GM12864 (cell line): Measurements from ENCODE around the gene RGN.
"Not testable (repeated sequence)": the region's sequence is repeated elsewhere in the genome, so short reads cannot be mapped to it uniquely, and the experiment has no call there.

Source experiments
- DNase-seq: peaks from one replicate; pipeline ENCODE4 v3.0.0-alpha.2; 2011; ENCODE audit warnings: low read depth
- H3K4me3 ChIP-seq: 2 replicates; pipeline ENCODE4 v1.5.1; 2011; ENCODE audit warnings: mild to moderate bottlenecking, low read depth, low read length, control low read depth
- TF ChIP-seq, protein P1 (sequence below): IDR thresholded peaks from 2 replicates; pipeline ENCODE4 v1.5.1; 2011; ENCODE audit warnings: low read depth, mild to moderate bottlenecking, moderate library complexity, low read length, control low read depth, inconsistent platforms; ENCODE audit errors: missing control alignments

Gene RGN

DNA sequence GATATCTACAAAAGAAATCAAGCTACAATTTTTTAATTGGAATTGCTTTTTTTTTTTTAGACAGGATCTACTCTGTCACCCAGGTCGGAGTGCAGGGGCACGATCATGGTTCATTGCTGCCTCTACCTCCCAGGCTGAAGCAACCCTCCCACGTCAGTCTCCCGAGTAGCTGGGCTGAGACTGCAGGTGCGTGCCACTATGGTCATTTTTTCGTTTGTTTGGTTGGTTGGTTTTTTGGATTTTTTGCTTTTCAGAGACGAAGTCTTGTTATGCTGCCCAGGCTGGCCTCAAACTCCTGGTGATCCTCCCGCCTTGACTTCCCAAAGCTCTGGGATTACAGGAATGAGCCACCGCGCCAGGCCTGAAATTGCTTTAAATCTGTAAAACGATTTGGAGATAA lies 15.6 kb downstream of the RGN start:
- H3K4me3 ChIP-seq = no peak overlapping the region
- TF ChIP-seq, protein P1, sequence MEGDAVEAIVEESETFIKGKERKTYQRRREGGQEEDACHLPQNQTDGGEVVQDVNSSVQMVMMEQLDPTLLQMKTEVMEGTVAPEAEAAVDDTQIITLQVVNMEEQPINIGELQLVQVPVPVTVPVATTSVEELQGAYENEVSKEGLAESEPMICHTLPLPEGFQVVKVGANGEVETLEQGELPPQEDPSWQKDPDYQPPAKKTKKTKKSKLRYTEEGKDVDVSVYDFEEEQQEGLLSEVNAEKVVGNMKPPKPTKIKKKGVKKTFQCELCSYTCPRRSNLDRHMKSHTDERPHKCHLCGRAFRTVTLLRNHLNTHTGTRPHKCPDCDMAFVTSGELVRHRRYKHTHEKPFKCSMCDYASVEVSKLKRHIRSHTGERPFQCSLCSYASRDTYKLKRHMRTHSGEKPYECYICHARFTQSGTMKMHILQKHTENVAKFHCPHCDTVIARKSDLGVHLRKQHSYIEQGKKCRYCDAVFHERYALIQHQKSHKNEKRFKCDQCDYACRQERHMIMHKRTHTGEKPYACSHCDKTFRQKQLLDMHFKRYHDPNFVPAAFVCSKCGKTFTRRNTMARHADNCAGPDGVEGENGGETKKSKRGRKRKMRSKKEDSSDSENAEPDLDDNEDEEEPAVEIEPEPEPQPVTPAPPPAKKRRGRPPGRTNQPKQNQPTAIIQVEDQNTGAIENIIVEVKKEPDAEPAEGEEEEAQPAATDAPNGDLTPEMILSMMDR = no peak
- DNase-seq = no peak

- TF ChIP-seq, protein P1 = no peak
- DNase-seq = no peak
- H3K4me3 ChIP-seq = no peak overlapping the region
Measured at GRCh38 chrX:47097018-47097417, 18.8 kb downstream of the RGN start.

DNA sequence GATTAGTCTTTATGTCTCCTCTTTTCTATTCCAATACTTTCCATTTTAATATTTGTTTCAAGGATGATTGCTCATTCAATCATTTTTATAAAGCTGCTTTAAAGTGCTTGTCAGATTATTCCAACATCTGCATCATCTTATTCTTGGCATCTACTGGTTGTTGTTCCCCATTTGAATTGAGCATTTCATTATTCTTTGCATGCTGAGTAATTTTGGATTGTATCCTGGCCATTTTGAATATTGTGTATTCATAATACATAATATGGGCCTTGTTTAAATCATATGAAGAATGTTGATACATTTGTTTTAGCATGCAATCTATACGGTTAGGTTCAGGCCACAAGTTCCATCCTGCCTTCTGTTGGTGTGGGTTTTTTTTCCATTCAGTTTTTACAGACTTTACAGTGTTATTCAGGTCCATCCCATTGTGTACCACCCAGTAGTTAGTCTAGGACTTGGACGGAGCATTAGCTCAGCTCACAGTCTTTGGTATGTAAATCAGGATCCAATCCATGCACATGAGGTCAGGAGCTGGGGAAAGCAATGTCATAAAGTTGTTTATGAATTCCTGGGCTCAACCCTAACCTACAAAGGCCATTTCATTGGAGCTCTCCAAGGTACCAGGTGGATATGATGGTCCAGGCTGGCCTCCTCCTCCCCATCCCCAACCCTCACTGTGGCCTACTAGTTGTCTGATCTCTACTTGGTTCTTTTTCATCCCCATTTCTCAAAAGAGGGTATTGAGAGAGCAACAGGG lies 20.3 kb downstream of the RGN start:
- TF ChIP-seq, protein P1 = no peak
- H3K4me3 ChIP-seq = no peak overlapping the region
- no peak for DNase-seq

GRCh38 chrX:47101206-47101605 lies 23.0 kb downstream of the RGN start:
- no peak overlapping the region for H3K4me3 ChIP-seq
- TF ChIP-seq, protein P1 = no peak
- DNase-seq = no peak

DNA sequence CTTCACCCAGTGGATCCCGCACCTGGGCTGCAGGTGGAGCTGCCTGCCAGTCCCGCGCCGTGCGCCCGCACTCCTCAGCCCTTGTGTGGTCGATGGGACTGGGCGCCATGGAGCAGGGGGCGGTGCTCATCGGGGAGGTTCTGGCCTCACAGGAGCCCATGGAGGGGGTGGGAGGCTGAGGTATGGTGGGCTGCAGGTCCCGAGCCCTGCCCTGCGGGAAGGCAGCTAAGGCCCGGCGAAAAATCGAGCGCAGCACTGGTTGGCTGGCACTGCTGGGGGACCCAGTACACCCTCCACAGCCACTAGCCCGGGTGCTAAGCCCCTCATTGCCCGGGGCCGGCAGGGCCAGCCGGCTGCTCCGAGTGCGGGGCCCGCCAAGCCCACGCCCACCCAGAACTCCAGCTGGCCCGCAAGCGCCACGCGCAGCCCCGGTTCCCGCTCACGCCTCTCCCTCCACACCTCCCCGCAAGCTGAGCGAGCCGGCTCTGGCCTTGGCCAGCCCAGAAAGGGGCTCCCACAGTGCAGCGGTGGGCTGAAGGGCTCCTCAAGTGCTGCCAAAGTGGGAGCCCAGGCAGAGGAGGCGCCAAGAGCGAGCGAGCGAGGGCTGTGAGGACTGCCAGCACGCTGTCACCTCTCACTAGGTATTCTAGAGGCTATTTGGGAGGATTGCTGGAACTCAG lies 32.8 kb downstream of the RGN start:
- not testable (repeated sequence) for H3K4me3 ChIP-seq, DNase-seq

DNA sequence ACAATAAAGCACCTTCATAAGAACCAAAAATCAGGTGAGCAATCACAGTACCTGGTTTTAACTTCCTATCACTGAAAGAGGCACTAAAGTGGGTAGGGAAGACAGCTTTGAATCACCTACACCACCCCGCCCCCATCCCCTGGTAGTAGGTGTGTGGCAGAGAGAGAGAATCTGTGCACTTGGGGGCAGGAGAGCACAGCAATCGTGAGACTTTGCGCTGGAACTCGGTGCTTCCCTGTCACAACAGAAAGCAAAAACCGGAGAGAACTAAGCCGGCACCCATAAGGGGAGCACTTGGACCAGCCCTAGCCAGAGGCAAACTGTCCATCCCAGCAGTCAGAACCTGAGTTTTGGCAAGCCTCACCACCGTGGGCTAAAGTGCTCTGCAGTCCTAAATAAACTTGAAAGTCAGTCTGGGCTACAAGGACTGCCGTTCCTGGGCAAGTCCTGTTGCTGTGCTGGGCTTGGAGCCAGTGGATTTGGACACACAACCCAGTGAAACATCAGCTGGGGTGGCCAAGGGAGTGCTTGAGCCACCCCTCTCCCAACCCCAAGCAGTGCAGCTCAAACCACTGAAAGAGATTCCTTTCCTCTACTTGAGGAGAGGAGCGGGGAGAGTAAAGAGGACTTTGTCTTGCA lies 34.2 kb downstream of the RGN start:
- no peak for DNase-seq
- TF ChIP-seq, protein P1 = no peak
- no peak overlapping the region for H3K4me3 ChIP-seq

- DNase-seq, H3K4me3 ChIP-seq: not testable (repeated sequence)
Measured at GRCh38 chrX:47116551-47117110, 38.4 kb downstream of the RGN start.

- not testable (repeated sequence) for DNase-seq
Measured at GRCh38 chrX:47124466-47124865, 46.2 kb downstream of the RGN start.

More at GRCh38 chrX:47124466-47124865, 46.2 kb downstream of the RGN start:
- H3K4me3 ChIP-seq = not testable (repeated sequence)
